Activated T-helper 2 cell treated with anti-CD3 and anti-CD28 coated beads, Interferon-gamma antibody, Interleukin-2, Interleukin-4, amounts not matched to agents 10 μg/mL and 5 μg/mL and 100 μg/mL, durations not matched to agents 14 hours and 24 hours and 36 hours (primary cell): ENCODE data around the gene CHEK1. TPM values are rescaled to one million over a fixed set of nuclear protein-coding genes. Genes with fewer than 3 reads are reported as not detected.

Experiments
- DNase-seq: peaks from one replicate; pipeline ENCODE4 v3.0.0; 2021; ENCODE audit warnings: low spot score
- H3K27ac Mint-ChIP-seq: one replicate; pipeline ENCODE4 v1.8.0; 2021; ENCODE audit warnings: mixed read lengths
- H3K27me3 Mint-ChIP-seq: one replicate; pipeline ENCODE4 v1.8.0; 2021; ENCODE audit warnings: low read depth, mixed read lengths
- H3K36me3 Mint-ChIP-seq: one replicate; pipeline ENCODE4 v1.8.0; 2021; ENCODE audit warnings: low read depth, mixed read lengths
- H3K4me1 Mint-ChIP-seq: one replicate; pipeline ENCODE4 v1.8.0; 2021; ENCODE audit warnings: low read depth, mixed read lengths
- H3K4me3 Mint-ChIP-seq: one replicate; pipeline ENCODE4 v1.8.0; 2021; ENCODE audit warnings: low read depth, mild to moderate bottlenecking, moderate library complexity, mixed read lengths
- H3K9me3 Mint-ChIP-seq: one replicate; pipeline ENCODE4 v1.8.0; 2021; ENCODE audit warnings: mixed read lengths
- intact Hi-C: fragments of 100-400 bp; cut with micrococcal nuclease; formaldehyde crosslinking; loops from one replicate; pipeline ENCODE4 v1.15.1; 2023
- total RNA-seq: library from RNA; stranded (reverse); gene quantifications from 2 replicates; pipeline ENCODE4 v1.2.3, GENCODE V29; 2022

The CHEK1 gene
- total RNA-seq, 1 donor from 2014 or later = 109 TPM

DNA sequence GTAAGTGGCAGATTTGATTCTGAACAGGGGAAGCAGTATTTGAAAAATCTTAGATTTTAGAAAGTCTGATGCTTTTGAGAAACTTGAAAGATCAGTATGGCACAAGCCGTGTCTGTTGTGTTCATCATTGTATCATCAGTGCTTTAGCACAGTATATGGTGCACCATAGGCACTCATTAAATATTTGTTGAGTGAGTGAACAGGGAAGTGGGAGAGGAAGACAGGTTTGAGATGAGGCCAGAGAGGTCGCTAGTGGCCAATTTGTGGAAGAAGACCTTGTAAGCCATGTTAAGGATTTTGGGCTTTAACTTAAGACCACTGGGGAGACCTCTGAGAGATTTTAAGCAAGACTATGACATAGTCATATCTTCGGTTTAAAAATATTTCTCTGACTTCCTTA lies 12.9 kb downstream of the CHEK1 start:
- intact Hi-C loops = no loop called here
- no peak overlapping the region for H3K27ac Mint-ChIP-seq
- no peak overlapping the region for H3K4me3 Mint-ChIP-seq
- H3K4me1 Mint-ChIP-seq = peaks cover 14% of the 10 kb centered on the region
- H3K27me3 Mint-ChIP-seq = no peaks in the 10 kb centered on the region
- H3K36me3 Mint-ChIP-seq = peaks cover 77% of the 10 kb centered on the region
- H3K9me3 Mint-ChIP-seq = no peaks in the 10 kb centered on the region
- DNase-seq = no peak

- peaks cover 14% of the 10 kb centered on the region for H3K4me1 Mint-ChIP-seq
- H3K36me3 Mint-ChIP-seq = peaks cover 73% of the 10 kb centered on the region
- H3K27me3 Mint-ChIP-seq = no peaks in the 10 kb centered on the region
- H3K4me3 Mint-ChIP-seq = no peak overlapping the region
- DNase-seq = no peak
- H3K27ac Mint-ChIP-seq = no peak overlapping the region
- intact Hi-C loops = no loop called here
- no peaks in the 10 kb centered on the region for H3K9me3 Mint-ChIP-seq
These were observed 13.4 kb downstream of the CHEK1 start for GRCh38 chr11:125638315-125638714.

DNA sequence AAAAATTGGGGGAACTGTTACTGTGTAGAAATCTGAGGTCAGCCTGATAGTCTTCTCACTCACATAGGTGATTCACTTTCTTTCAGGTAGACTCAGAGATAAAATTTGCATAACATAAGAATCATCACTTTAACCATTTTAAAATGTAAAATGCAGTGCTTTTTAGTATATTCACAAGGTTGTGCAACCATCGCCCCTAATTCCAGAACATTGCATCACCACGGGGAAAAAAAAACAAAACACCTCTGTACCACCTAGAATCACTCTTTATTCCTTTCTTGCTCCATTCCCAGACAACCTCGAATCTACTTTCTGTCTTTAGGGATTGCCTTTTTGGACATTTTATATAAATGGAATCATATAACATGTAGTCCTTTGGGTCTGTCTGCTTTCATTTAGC lies 20.9 kb downstream of the CHEK1 start:
- no peak overlapping the region for H3K27ac Mint-ChIP-seq
- H3K27me3 Mint-ChIP-seq = no peaks in the 10 kb centered on the region
- intact Hi-C loops = no loop called here
- H3K9me3 Mint-ChIP-seq = no peaks in the 10 kb centered on the region
- H3K4me1 Mint-ChIP-seq = peaks cover 25% of the 10 kb centered on the region
- no peak overlapping the region for H3K4me3 Mint-ChIP-seq
- no peak for DNase-seq
- H3K36me3 Mint-ChIP-seq = peaks cover 73% of the 10 kb centered on the region

GRCh38 chr11:125649465-125650166 lies 24.7 kb downstream of the CHEK1 start:
- H3K27me3 Mint-ChIP-seq = no peaks in the 10 kb centered on the region
- H3K4me3 Mint-ChIP-seq = no peak overlapping the region
- DNase-seq = no peak
- H3K4me1 Mint-ChIP-seq = peaks cover 33% of the 10 kb centered on the region
- H3K27ac Mint-ChIP-seq = peak overlapping the region; percentile 31
- intact Hi-C loops = no loop called here
- peaks cover 65% of the 10 kb centered on the region for H3K36me3 Mint-ChIP-seq
- H3K9me3 Mint-ChIP-seq = no peaks in the 10 kb centered on the region

DNA sequence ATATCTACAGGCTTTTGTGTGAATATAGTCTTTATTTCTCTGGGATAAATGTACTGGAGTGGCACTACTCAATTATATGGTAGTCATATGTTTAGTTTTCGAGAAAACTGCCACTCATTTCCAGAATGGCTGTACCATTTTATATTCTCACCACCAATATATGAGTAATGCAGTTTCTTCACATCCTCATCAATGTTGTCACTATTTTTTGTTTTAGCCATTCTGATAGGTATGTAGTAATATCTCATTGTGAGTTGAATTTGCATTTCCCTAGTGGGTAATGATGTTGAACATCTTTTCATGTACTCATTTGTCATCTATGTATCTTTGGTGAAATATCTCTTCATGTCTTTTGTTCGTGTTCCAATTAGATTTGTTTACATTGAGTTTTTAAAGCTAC lies 37.7 kb downstream of the CHEK1 start:
- intact Hi-C loops = no loop called here
- no peak for DNase-seq
- Mint-ChIP-seq H3K4me1 (peaks cover 24% of the 10 kb centered on the region), H3K4me3 (no peak overlapping the region), H3K36me3 (peaks cover 88% of the 10 kb centered on the region), H3K27me3 (no peaks in the 10 kb centered on the region), H3K27ac (peak overlapping the region; percentile 59), H3K9me3 (peaks cover 41% of the 10 kb centered on the region)

- Mint-ChIP-seq H3K4me1 (peaks cover 24% of the 10 kb centered on the region), H3K9me3 (peaks cover 41% of the 10 kb centered on the region), H3K27me3 (no peaks in the 10 kb centered on the region), H3K27ac (peak overlapping the region; percentile 59), H3K4me3 (no peak overlapping the region), H3K36me3 (peaks cover 83% of the 10 kb centered on the region)
- intact Hi-C loops = no loop called here
- DNase-seq = no peak
These were observed 38.9 kb downstream of the CHEK1 start for GRCh38 chr11:125663910-125664309.

DNA sequence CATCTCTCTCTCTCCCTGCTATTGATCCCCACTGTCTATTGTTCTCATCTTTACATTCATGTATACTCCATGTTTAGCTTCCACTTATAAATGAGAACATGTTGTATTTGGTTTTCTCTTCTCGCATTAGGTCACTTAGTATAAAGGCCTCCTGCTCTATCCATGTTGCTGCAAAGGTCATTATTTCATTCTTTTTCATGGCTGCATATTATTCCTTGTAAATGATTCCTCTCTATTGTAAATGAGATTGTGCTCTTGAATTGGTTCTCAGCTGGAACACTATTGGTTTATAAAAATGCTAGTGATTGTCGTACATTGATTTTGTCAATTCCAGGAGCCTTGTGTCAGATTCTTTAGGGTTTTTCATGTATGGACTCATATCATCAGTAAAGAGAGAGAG lies 42.2 kb downstream of the CHEK1 start:
- H3K36me3 Mint-ChIP-seq = peaks cover 84% of the 10 kb centered on the region
- peaks cover 33% of the 10 kb centered on the region for H3K4me1 Mint-ChIP-seq
- H3K4me3 Mint-ChIP-seq = no peak overlapping the region
- no peaks in the 10 kb centered on the region for H3K27me3 Mint-ChIP-seq
- no peak for DNase-seq
- peaks cover 41% of the 10 kb centered on the region for H3K9me3 Mint-ChIP-seq
- no peak overlapping the region for H3K27ac Mint-ChIP-seq
- intact Hi-C loops = no loop called here

DNA sequence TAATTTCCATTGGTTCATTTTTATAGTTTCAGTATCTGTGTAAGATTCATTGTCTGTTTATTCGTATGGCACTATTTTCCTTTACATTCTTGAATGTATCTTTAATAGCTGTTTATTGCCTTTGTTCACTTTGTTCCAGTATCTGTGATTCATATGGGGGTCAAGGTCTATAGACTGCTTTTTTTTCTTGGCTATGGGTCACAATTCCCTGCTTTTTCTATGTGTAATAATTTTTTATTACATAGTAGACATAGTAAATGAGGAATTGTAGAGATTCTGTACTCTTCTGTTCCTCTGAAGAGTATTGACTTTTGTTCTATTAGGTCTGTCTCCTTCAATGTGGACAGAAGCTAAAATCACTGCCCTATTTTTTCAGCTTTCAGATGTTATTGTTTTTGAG lies 45.2 kb downstream of the CHEK1 start:
- Mint-ChIP-seq H3K4me3 (no peak overlapping the region), H3K4me1 (peaks cover 17% of the 10 kb centered on the region), H3K9me3 (peaks cover 18% of the 10 kb centered on the region), H3K27me3 (no peaks in the 10 kb centered on the region), H3K36me3 (peaks cover 56% of the 10 kb centered on the region), H3K27ac (no peak overlapping the region)
- intact Hi-C loops = no loop called here
- no peak for DNase-seq

DNA sequence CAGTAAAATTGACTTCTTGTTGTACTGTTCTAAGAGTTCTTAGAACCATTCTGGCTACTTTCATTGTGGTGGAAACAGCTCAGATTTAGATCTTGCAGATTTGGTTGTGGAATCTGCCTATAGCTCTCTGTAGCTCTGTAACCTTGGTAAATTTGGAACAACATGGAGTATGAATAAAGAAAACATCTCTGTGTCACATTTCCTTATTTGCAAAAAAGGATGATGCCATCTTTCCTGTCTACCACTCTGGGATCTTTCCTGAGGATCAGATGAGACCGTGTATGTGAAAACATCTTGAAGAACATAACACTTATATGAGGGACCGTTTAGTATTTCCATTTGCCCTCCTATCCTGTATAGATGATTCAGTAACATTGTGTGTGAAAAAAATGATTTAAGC lies 46.6 kb downstream of the CHEK1 start:
- Mint-ChIP-seq H3K36me3 (peaks cover 47% of the 10 kb centered on the region), H3K4me1 (peaks cover 14% of the 10 kb centered on the region), H3K9me3 (peaks cover 8% of the 10 kb centered on the region), H3K27me3 (no peaks in the 10 kb centered on the region), H3K27ac (no peak overlapping the region), H3K4me3 (no peak overlapping the region)
- intact Hi-C loops = no loop called here
- no peak for DNase-seq

DNA sequence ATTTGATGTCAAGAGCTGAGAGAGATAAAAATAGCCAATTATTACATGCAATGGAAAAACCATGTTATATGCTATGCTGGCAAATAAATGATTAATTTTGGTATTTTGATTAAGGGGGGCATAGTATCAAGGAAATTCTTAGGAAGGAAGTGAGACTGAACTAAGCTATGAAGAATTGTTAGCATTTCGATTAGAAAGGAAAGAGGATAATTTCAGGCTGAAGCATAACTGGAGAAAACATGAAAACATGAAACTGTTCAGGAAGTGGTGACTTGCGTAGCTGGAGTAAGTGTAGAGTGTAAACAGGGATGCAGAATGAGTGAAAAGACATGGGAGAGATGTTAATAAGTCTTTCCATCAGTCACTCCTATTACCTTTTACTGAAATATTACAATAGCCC lies 49.2 kb downstream of the CHEK1 start:
- Mint-ChIP-seq H3K27me3 (no peaks in the 10 kb centered on the region), H3K9me3 (no peaks in the 10 kb centered on the region), H3K27ac (no peak overlapping the region), H3K4me3 (no peak overlapping the region), H3K36me3 (peaks cover 47% of the 10 kb centered on the region), H3K4me1 (peaks cover 11% of the 10 kb centered on the region)
- intact Hi-C loops = no loop called here
- no peak for DNase-seq

GRCh38 chr11:125675196-125675595 lies 50.2 kb downstream of the CHEK1 start:
- Mint-ChIP-seq H3K4me3 (no peak overlapping the region), H3K9me3 (no peaks in the 10 kb centered on the region), H3K36me3 (peaks cover 45% of the 10 kb centered on the region), H3K4me1 (peaks cover 7% of the 10 kb centered on the region), H3K27ac (no peak overlapping the region), H3K27me3 (no peaks in the 10 kb centered on the region)
- no peak for DNase-seq
- intact Hi-C loops = no loop called here

- Mint-ChIP-seq H3K4me3 (no peak overlapping the region), H3K27ac (no peak overlapping the region), H3K36me3 (peaks cover 32% of the 10 kb centered on the region), H3K9me3 (no peaks in the 10 kb centered on the region), H3K4me1 (no peaks in the 10 kb centered on the region), H3K27me3 (no peaks in the 10 kb centered on the region)
- no peak for DNase-seq
- intact Hi-C loops = no loop called here
These were observed 54.4 kb downstream of the CHEK1 start for GRCh38 chr11:125679397-125679796.

DNA sequence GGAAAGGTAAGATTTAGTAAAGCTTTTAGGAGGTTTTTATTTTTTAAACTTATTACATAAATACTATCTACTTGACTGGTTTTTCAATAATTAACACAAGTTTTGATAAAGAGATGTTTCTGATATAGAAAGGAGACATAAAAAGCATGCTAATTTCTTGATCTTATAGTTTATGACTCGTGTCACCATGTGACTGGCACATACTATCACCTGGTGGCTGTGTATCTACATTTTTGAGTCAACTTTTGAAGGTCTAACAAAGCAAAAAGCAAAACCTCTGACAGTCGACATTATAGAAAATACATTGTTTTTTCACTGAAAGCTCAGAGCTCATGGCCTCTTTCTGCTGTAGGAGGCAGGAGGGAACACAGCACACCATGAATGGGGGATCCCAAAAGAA lies 54.9 kb downstream of the CHEK1 start:
- no peaks in the 10 kb centered on the region for H3K9me3 Mint-ChIP-seq
- H3K4me3 Mint-ChIP-seq = no peak overlapping the region
- H3K36me3 Mint-ChIP-seq = peaks cover 32% of the 10 kb centered on the region
- H3K27ac Mint-ChIP-seq = no peak overlapping the region
- intact Hi-C loops = no loop called here
- no peaks in the 10 kb centered on the region for H3K27me3 Mint-ChIP-seq
- no peak for DNase-seq
- no peaks in the 10 kb centered on the region for H3K4me1 Mint-ChIP-seq

DNA sequence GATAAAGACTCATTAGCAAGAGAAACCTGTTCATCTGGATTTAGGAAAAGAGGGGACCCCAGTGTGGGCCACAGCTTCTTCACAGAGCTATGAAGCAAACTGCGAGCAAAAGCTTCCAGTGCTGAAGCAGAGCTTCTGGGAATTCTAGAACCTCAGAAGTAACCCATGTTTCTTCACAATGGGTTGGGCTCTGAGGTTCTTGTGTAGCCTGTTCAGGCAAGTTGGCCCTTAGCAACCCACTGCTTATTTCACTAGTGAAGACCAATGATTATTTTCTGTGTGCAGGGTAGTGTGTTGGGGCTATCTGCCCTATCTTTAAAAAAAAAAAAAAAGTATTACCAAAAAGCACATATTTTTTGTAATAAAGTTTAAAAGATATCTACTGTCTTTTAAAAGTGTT lies 55.8 kb downstream of the CHEK1 start, which contains the start of gene ACRV1:
Gene ACRV1, minus strand, starts transcription at position 101 of the 400 bp plus-strand sequence. Its CDS starts 67 bp downstream, at position 34.
- H3K27me3 Mint-ChIP-seq = no peaks in the 10 kb centered on the region

More for the DNA sequence above, 55.8 kb downstream of the CHEK1 start, which contains the start of gene ACRV1:
- Mint-ChIP-seq H3K4me1 (no peaks in the 10 kb centered on the region), H3K27ac (no peak within 1 kb of the TSS), H3K4me3 (no peak within 1 kb of the TSS), H3K9me3 (no peaks in the 10 kb centered on the region), H3K36me3 (peaks cover 35% of the 10 kb centered on the region)
- intact Hi-C loops = no loop called here
- DNase-seq = no peak
